Measurements from ENCODE around the gene PRG3.
"Not testable (repeated sequence)": the region's sequence is repeated elsewhere in the genome, so short reads cannot be mapped to it uniquely, and the experiment has no call there.

PRG3 gene

DNA sequence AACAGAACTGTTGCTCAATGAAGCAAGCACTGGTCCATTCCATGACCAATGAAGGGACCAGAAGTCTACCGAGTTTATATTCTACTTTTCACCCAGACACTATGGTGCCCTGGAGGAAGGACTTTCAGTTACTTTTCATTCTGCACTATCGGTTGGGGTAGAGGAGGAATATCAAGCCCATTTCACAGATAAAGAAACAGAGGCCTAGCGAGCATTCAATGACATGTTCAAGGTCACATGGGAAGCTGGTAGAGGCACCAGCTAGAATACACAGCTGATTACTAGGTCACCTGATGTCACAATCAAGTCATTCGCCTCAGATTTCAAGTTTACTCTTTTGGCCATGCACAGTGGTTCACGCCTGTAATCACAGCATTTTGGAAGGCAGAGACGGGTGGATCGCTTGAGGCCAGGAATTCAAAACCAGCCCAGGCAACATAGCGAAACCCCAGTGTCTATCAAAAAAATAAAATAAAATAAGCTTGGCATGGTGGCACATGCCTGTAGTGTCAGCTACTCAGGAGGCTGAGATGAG, 27.1 kb upstream of the PRG3 start:
- no peak for DNase-seq

- no peak for DNase-seq
These were observed 26.3 kb upstream of the PRG3 start for GRCh38 chr11:57407010-57407920.

- DNase-seq = peak in 1 of 2 donors; percentile 32
These were observed 25.5 kb upstream of the PRG3 start for GRCh38 chr11:57406337-57406904.

DNA sequence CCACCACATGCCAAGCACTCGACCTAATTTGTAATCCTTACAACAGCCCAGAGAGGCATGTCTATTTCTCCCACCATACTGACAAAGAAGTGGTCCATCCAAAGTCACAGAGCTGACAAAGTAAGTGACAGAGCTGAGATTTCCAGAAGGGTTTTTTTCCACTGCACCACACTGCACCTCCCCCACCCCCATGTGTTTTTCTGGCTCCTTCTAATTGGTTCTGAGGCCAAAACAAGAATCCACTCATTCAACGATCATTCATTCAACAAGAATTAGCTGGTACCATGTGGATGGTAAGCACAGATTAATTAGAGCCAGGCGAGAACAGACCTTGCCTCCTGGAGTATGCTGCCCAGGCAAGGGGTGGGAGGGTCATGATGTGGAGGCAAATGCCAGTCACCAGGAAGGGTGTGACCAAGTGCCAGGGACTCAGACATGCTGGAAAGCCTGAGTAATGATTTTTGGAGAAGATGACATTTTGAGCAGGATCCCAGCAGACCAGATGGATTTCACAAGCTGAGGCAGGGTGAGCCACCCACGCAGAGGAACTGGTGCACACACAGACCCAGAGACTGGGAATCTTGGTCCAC, 24.4 kb upstream of the PRG3 start:
- no peak for DNase-seq

DNA sequence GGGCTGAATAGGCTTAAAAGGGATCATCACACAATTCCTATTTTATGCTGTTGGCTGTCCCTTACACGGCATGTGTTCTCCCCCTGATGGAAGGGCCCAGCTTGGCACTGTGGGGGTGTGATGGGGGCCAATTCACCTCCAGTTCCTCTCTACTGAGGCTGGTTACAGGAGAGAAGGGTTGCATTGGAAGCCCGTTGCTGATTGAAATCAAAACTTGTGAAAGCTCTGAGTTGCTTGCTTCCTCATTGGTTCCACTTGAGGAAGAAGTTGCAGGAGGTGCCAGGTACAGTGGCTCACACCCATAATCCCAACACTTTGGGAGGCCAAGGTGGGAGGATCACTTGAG, 22.8 kb upstream of the PRG3 start:
- no peak for DNase-seq

- not testable (repeated sequence) for DNase-seq
These were observed 22.3 kb upstream of the PRG3 start for GRCh38 chr11:57403003-57403801.

DNA sequence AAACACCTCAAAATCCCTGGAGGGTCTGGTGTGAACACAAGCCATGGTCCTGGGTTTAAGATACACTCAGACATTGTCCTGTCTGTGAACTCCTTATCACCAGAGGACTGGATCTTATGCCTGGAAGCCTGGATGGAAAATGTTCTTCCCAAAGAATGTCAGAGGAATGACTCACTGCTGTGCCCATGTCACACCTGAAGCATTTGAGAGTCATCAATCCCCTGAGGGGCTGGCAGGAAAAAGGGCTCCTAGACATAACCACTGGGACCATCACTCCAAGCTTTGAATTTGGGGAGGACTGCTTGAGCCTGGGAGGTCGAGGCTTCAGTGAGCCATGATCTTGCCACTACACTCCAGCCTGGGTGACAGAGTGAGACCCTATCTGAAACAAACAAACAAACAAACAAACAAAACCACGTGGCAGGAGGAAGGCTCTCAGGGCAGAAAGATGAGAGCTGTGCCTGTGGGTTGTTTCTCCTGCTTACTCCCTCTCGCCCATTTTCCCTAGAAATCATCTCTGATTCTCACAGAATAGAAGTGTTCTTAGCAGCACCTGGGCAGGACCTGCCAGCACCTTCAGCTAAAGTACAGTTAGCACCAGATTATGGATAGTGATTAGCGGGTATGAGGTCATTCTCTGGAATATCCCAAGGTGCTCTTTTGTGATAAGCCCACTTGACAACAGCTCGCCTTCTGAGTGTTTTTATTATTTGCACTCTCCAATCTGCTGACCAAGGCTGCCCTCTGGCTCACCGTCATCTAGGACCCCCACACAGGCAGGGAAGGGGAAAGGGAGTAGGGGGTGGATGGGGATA, 21.4 kb upstream of the PRG3 start:
- no peak for DNase-seq

- DNase-seq = no peak
These were observed 19.1 kb upstream of the PRG3 start for GRCh38 chr11:57399972-57400578.

- no peak for DNase-seq
These were observed 18.3 kb upstream of the PRG3 start for GRCh38 chr11:57399221-57399620.

DNA sequence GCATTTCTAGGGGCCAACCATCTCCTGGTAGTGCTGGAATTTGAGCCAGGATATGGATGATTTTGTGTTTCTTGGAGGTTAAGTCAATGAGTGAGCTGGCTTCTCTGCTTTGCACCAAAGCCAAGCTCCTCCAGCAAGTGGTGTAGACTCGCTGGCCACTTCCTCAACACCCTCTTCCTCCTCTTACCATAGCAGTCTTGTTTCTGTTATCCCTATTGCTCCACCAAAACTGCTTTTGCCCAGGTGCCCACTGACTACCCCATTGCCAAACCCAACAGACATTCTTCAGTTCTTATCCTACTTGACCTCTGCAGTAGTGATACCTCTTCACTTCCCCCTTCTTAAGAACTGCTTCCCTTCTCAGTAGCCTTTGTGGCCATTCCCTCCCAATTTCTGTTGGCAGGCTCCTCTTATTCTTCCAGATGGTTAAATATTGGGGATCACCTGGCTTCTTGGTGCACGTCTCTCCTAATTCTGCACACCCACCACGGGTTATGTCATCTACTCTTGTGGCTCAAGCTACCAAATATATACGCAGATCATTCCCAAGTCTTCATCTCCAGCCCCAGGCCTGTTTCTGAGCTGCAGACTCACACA, 16.5 kb upstream of the PRG3 start:
- no peak for DNase-seq

DNA sequence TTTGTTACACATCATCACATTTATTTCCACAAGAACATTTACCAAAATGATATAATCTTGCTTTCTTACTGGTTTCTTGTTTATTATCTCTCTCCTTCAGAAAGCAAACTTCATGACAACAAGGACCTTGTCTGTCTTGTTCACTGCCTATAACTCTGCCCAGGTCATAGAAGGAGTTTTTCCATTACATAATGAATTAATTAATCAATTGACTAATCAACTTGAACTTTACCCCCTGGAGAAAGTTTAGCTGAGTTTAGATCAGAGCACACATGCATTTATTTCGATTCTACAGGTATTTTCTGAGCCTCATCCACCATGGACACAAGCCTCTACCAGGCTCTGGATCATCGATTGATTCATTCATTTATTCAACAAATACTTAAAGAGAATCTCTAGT, 15.8 kb upstream of the PRG3 start:
- no peak for DNase-seq

DNA sequence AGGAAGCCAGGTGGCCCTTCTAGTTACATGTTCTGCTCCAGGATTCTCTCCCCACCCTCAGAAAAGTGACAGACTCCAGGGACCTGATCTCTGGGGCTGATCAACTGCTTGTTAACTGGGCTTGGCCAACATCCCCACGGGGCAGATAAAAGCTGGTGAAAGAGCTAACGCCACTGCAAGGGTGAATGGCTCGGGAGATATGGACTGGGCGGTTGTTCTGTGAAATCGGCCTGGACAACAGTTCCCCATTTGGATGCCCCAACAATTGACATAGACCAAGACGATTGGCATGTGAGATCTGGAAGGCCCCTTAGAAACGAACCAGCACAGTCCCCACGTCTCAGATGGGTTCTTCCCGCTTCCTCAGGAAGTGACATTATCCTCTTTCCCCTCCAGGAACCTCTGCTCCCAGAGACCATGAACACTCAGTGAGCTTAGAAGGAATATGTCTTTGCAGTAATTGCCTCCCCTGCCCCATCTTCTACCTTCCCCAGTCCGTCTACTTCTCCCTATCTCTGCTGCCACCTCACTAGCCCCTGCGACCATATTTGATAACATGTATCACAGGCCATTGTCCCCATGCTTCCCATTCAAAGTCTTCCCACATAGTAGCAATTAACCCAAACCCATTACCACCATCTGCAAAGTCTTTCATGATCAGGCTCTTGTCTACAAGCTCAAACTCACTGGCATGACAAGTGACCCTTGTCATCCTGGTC, 15.1 kb upstream of the PRG3 start:
- DNase-seq = no peak

DNA sequence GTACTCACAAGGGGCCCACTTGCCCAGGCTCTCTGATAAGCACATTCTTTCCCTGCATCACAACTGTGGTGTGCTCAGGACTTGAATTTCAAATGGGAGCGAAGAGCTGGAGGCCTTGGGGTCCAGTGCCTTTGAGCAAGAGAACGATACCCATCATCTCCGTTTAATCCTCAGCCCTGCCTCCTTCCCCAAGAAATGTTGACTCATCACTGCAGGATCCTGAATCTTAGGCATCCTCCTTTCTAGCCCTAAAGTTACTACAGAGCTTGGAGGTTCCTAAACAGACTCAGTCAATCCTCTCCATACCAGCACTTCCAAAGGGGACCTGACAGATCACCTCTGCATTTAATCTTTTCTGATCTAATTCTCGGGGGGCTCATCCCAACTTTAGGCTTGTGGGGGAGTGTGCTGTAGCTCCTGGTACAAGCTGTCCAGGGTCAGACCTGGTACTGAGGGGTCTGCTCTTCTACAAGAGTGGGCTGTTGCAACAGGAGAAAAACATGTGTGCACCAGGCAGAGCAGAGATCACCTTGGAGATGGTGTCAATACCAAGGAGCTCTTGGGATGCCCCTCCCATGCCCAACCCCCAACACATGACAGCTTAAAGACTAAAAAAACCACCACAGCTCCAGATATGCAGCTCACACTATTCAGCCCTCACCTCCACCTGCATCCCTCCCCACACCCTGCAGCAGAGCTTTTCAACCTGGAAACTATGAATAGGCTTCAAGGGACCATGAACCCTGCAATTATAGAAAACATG, 13.4 kb upstream of the PRG3 start:
- DNase-seq = no peak

DNA sequence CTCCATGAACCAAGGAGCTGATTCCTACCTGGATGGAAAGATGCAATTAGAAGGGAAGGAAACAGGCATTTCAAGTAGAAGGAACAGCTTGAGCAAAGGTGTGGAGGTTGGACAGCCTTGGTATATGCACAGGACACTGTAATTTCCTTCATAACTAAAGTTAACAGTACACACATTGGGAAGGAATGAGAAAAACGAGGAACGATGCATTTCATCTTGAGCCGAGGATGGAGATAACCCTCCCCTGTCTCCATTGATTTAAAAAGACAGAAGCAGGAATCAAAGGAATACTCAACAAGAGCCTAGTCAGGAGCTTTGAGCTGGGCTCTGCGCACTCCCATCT, 11.8 kb upstream of the PRG3 start:
- DNase-seq = no peak

- DNase-seq = no peak
These were observed 11.3 kb upstream of the PRG3 start for GRCh38 chr11:57392066-57392762.

DNA sequence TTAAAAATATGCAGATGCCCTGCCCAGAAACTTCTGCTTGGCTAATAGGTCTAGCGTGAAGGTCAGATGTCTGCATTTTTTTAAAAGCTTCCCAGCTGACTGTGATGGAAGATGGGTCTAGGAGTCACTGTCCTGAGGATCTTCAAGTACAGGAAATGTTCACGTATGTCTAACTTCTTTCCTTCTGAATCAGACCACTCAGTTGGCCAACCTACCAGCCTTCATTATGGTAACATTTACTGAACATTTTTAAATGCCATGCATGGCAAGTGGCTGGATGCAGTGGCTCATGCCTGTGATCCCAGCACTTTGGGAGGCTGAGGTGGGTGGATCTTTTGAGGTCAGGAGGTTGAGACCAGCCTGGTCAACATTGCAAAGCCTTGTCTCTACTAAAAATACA, 10.6 kb upstream of the PRG3 start:
- DNase-seq = no peak

DNA sequence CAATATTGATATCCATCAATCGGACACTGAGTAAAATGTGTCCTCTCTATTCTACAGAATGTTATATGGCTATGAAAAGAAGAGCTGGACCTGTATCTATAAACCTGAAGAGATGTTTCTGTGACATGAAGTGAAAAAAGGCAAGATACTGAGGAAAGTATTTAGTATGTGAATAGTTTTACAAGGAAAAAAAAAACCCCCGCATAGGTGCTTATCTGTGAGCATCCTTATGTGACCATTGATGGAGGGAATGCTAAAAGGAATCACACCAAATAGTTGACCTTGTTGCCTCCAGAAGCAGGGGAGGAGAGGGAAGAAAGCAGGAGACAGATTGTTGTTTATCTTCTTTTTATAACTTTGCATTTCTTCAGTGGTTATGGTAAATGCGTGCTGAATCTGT, 10.2 kb upstream of the PRG3 start:
- no peak for DNase-seq

DNA sequence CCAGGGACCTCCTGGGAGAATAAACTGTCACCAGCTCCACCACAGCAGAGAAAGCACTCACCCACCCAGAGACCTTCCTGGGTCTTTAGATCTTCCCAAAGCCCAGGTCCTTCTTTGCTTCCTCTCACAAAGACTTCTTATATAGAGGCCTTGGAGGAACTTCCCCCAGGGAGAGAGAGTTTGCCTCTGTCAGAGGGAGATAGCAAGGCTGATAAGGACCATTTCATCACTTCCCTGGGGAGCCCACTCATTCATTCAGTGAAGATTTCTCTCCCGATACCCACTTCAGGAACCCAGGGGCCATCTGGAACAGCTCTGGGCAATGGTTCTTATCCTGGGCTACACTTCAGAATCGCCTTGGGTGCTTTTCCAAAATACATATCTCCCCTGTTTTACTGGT, 9.6 kb upstream of the PRG3 start, which contains the start of gene PRG2:
PRG2 (minus strand) TSS at position 116 of the 400 bp plus-strand sequence. CDS start 706 bp downstream, outside the sequence.
- DNase-seq = no peak
